Measurements from ENCODE around the gene KDM3B.
"Not testable (repeated sequence)": the region's sequence is repeated elsewhere in the genome, so short reads cannot be mapped to it uniquely, and the experiment has no call there.

Gene KDM3B

DNA sequence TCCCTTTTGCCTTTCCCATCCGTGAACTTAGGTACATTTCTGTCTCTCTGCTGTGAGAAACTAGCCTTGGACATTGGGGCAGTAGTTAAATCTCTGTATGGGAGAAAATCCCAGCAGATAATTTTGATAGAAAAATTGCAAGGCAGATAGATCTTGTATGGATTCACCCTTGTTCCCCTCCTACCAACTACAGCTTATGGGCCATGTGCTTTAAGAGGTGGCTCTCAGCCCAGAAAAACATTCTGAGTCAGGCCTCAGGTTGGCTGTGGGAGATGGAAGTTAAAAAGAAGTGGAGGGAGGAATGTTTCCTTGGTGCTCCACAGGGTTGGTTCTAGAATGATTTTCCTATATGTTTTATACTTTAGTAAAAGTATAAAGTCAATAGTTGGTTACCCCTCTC is 1.4 kb upstream of the KDM3B start:
- DNase-seq: no peak

DNA sequence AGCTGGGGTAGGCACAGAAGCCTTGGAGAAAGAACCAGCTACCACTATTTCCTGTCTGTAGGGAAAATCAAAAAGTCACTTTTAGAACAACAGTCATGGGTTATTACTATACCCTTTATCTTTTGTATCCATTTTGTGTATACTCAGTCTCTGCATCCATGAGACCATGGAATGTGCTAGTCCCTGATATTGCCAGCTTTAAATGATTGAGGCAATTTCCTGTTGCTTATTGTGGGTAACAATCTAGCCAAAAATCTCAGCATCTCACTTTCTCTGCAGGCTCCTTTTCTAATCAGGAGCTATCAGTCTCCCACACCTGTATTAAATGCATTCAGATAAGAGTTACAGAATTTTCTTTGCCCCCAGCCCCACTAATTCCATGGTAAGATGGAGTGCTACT is 968 bp upstream of the KDM3B start:
- no peak for DNase-seq

DNA sequence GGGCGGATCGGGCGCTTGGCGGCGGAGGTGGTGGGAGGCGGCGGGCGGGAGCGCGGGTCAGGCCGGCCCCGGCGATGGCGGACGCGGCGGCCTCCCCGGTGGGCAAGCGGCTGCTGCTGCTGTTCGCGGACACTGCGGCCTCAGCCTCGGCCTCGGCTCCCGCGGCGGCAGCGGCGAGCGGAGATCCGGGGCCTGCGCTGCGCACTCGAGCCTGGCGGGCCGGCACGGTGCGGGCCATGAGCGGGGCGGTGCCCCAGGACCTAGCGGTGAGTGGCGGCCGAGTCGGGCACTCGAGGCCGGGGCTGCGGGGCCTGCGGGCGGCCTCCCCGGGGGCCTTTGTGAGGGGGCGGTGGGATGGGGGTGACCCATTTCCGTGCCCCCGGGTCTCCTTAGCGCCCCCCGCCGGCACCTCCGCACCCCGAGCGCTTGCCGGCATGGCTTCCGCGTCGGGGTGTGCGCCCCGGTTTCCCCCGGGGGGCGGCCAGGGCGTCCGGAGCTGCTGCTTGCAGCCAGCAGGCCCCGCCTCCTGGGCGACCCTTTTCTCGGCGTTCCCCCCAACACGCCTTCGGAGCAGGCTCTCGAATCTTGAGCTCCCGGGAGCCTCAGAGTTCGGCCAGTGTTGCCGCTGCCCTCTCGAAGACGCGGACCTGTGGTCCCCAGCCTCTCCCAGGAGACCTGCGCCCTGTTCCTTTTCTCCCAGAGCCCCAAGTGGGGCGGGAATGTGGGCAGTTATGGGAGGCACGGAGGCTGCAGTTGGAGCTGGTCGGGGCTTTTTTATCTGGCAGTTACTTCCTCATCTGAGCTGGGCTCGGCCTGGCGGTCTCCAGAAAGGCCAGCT is 456 bp downstream of the KDM3B start:
- DNase-seq: no peak

DNA sequence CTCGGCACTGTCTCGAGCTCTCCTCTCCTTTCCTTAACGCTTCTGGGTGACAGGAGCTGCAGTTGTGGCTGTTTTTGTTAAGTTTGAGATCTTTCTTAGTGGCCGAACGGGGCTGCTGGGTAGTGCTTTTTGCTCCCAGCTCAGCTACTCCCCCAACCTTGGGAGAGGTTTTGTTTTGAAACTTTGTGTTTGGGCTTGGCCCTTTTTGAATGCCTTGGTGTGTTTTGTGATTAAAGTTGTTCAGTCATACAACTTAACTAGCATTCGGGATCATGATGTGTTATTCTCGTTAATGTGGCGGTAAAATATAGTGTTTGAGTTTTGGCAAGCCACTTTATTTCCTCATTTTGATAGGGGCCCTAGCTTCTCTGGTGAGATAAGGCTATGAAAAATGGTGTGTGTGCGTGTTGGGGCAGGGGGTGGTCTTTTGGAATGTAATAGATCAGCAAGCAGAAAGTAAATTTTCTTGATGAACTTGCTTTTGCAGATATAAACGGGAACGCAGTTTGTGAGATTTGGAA is 1.1 kb downstream of the KDM3B start:
- DNase-seq: no peak

DNA sequence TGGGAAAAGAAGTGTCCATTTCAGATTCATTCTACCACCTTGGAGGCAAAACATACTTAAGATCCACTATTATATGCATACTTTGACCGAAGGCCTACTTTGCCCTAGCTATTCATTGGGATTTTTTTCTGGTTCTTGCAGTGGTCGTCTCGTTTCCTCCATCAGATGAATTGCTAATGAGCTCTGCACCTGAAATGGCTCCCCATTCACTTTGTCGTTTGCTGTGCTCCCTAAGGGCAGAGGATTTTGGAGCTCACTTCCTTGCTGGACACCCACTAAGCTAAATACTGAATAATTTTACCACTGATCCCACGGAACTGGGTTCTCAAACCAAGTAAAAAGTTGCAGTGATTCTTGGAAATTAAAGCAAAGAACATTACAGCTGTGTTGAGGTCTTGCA is 1.9 kb downstream of the KDM3B start:
- no peak for DNase-seq

DNA sequence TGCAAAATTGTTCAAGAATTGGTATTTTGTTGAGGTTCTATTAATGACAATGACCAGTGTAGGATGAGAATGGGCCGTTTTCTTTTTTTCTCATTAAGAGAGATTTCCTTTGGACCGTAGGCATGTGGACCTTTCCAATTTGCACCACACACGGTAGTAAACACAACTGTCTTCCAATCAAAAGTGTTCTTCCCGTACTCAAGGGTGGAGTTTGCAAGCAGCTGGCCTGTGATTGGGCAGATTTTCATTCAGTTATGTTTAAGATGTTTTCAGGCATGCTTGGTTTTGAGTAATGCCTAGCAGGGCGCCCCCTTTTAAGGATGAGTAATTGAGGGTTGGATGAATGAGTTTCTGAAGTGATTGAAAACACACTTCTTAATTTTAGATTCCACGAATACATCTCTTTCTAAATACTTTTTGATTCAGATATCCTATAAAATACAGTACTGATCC is 2.5 kb downstream of the KDM3B start:
- DNase-seq: no peak

DNA sequence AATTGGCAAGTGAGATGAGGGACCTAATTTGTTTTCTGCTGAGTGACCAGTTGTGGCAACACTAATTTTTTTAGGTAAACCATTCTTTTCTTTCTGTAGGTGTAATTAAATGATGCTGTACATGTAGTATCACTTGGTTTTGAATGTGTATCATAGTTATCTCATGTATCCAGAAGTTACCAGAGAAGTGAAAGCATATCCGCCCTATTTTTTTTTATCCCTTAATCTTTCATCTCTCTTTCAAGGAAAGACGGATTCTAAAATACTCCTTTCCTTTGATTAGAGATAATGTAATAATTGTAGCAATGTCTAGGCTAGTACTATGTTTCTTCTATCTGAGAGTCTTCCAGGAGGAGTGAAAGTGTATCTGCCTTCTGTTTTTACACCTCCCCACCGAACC is 7.1 kb downstream of the KDM3B start:
- DNase-seq: no peak

DNA sequence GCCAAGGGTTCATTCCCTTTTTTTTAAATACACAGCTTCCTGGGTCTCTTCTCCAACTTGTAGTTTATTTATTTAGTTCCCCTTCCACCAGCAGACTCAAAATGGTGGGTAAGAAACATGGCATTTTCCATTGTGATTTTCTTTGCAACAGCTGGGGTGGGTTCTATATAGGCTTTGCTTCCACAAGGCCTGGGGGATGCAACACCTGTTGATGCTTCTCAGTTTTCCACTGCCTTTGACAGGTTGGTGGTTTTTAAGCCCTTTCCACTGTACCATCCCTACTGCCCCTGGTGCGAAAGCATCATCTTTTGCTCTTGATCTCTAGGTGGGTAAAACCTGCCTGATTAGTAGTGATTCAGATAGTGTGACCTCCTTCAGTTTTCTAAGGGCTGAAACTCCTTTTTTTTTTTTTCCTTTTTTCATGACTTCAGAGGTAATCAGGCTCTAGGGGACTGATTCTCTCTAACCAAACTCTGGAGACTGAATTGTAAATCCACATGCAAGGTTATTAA is 8.5 kb downstream of the KDM3B start:
- DNase-seq: no peak

DNA sequence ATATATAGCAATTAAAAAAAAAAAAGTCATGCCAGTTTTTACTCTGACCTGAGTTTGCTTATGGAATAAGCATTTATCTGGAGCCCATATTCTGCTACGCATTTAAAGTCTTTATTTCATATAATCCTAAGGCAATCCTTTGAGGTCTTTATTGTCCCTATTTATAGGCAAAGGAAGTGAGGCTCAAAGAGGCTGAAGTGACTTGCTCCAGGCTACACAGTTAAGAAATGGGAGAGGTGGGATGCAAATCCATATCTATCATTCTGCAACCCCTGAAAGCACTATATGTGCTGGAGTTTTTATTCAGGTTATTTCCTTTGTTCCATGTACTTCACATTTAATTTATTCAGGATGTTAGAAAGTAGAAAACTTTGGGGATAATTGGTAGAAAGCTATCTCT is 12.1 kb downstream of the KDM3B start:
- no peak for DNase-seq

DNA sequence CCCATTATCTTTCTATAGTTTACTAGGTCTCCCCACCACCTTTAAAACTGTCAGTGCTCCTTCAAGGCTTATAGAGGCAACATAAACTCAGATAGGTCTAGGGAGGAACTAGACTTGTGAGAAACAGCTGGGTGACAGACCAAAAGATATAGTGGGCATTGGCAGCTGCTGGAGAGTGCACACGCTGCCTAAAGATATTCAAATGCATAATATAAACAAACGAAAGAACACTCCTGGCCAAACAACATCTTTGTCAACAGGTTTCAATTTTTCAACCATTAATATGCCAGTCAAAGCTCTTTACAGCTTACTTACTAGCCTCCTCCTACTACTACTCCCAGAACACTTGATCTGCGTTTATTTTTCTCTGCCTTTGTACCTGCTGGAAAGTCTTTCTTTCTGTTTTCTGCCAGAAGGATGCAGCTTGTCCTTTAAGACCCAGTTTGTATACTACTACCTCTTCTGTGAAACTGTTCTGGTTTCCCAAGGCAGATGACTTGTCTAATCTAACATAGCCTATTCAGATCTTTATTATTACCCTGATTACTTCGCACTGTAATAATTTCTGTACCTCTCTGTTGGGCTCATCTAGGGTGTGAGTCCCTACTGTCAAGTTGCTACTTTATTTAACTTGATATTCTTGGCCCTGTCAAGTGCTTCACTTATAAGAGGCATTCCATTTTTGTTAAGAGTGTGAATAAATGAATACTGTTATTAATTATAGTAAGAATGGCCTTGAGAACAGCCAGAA is 14.3 kb downstream of the KDM3B start:
- DNase-seq: no peak

DNA sequence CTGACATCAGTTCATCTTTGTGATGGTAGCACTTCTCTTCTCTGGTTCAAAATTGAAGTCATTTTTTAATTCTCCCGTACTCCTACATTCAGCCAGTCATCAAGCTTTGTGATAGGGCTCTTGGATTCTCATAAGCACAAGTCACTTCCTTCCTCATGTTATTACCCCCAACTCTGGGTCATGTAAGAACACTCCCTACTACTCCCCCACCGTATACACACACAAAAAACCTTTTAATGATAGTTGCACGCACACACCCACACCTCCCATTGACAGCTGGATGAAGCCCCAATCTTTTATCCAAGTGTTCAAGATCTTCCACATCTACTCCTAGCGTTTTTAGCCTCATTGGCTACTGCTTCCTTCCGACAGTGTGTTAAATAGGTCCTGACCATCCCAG is 16.8 kb downstream of the KDM3B start:
- DNase-seq: no peak

DNA sequence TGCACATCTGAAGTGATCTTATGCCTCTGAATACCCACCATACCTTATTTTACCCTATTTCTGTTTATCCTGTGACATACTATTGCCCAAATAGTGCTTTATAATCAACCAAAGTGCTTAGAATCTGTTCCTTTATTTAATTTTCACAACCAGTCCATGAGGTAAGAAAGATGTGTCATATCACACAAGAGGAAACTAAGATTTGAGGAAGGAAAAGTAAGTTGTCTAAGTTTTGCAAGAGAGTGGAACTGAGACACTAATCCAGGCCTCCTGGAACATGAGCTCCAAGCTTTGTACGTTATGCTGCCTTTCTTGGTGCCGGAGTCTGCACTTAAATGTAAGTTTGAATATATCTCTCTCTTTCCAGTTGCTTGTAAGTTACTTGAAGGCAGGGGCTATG is 17.2 kb downstream of the KDM3B start:
- DNase-seq: no peak

DNA sequence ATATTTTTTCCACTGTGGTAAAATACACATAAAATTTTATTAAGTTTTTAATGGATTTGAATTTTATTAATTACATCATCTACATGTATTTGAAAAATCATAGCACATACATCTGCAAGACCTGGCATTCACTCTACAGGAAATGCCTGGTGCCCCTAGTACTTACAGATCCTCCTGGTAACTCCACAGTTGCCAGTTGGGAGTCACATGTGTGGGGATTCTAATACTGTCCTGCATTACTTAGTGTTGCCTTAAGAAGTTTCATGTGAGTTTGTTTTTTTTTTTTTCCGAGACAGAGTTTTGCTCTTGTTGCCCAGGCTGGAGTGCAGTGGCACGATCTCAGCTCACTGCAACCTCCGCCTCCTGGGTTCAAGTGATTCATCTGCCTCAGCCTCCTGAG is 18.1 kb downstream of the KDM3B start:
- no peak for DNase-seq

DNA sequence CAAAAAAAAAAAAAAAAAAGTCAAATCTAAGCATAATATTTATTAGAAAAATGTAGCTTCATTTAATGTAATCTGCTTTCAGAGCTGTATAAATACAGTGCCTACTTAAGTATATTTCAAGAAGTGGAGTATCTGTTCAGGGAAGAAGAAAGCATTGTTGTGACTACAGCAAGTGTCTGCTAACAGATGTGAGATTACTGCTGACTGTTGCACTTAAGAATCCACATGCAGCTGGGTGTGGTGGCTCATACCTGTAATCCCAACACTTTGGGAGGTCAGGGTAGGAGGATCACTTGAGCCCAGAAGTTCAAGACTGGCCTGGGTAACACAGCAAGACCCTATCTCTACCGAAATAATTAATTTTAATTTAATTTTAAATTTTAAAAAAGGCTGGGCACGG is 19.0 kb downstream of the KDM3B start:
- no peak for DNase-seq

DNA sequence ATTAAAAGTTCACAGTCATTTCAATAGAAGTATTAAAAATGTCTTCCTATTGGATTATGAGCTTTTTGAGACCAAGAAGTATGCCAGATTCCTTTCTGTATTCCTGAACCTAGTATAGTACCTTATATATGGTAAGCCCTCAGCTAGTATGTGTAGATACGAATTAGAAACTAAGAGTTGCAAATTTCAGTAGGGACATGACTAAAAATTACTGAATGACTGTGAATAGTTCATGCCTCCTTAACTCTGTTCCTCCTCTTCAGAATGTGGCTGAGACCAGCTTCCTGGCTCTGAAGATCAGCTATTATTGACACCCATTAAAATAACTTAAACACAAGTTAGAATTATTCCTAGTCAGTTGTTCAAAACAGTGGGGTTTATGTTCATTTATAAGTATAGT is 19.7 kb downstream of the KDM3B start:
- no peak for DNase-seq

DNA sequence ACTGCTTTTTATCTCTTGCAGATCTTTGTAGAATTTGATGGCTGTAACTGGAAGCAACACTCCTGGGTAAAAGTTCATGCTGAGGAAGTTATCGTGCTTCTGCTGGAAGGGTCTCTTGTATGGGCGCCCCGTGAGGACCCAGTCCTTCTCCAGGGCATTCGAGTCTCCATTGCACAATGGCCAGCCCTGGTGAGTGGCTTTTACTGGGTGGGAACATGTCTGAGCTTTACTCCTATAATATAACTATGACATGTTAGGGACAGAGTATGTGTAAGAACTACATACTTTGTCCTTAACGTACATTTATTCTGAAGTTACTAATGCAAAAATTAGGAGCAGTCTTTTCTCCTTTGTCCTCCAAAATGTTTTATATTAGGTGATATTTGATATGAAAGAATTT is 20.2 kb downstream of the KDM3B start:
- no peak for DNase-seq

DNA sequence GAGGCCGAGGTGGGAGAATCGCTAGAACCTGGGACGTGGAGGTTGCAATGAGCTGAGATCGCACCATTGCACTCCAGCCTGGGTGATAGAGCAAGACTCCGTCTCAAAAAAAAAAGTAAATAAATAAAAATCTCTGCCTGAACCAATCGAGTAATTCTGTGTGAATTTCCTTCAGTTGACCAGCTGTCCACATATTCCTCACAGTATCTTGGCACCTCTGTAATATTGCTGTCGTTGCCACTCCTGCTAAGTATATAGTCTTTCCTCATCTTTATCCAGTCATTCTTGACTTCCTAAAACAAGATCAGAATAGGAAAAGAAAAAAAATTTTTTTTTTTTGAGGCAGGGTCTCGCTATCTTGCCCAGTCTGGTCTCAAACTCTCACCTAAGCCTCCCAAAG is 29.9 kb downstream of the KDM3B start:
- no peak for DNase-seq

DNA sequence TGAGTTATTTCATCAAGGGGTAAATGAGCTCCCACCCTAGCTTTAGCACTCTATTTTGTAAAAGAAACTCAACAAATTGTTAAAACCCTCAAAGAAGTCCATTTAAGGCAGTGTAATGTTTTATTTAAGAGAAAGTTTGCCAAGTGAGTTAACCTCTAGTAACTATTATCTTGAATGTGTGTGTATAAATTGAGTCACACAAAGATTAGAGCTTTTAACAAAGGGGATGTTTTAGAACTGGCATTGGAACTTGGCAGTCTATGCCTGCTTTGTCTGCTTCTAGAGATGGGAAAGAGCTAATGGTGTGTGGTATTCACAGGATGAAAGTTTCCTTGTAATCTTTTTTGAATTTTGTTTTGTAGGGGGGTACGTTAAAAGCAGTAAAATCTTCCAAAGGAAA is 33.2 kb downstream of the KDM3B start:
- DNase-seq: no peak

DNA sequence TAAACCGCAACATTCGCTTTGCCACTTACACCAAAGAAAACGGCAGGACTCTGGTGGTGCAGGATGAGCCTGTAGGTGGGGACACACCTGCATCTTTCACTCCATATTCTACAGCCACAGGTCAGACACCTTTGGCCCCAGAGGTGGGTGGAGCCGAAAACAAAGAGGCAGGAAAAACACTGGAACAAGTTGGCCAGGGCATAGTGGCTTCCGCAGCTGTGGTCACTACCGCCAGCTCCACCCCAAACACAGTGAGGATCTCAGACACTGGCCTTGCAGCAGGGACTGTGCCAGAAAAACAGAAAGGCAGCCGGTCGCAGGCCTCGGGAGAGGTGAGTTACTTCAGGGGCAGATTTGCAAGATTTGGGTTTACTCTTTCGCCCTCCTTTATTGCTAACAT is 33.8 kb downstream of the KDM3B start:
- no peak for DNase-seq

DNA sequence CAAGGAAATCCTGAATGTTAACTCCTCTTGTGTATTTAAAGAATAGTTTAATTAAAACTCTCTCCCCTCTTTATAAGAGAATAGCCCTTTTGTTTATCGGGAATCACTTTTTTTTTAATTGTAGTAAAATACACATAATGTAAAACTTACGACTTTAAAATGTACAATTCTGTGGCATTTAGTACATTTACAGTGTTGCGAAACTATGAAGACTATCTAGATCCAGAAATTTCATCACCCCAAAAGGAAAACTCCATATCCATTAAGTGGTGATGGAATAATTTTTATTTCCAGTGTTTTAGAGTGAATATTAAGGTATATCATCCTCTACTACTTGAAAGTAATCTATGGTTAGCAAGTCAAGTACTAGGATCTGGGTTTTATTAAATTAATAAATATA is 36.8 kb downstream of the KDM3B start:
- DNase-seq: no peak

DNA sequence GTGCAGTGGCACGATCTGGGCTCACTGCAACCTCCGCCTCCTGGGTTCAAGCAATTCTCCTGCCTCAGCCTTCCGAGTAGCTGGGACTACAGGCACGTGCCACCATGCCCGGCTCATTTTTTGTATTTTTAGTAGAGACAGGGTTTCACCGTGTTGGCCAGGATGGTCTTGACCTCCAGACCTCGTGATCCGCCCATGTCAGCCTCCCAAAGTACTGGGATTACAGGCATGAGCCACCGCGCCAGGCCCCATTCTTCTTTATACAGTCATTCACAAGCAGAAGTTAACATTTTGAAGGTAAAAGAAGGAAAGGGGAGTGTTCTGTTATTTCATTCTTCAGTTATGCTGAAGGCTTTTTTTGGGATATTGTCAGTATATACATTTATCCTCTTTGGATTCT is 37.4 kb downstream of the KDM3B start:
- not testable (repeated sequence) for DNase-seq

DNA sequence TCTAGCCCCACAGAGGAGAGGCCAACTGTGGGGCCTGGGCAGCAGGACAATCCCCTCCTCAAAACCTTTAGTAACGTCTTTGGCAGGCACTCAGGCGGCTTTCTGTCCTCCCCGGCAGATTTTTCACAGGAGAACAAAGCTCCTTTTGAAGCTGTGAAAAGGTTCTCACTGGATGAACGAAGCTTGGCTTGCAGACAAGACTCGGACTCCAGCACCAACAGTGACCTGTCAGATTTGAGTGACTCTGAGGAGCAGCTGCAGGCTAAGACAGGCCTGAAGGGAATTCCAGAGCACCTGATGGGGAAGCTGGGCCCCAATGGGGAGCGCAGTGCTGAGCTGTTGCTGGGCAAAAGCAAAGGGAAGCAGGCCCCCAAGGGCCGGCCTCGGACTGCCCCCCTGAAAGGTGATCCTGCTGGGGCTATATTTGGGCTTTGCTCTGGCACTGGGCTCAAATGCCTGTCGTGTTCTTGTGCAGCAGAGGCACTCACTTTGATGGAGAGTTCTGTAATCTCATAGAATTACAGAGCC is 39.4 kb downstream of the KDM3B start:
- no peak for DNase-seq

DNA sequence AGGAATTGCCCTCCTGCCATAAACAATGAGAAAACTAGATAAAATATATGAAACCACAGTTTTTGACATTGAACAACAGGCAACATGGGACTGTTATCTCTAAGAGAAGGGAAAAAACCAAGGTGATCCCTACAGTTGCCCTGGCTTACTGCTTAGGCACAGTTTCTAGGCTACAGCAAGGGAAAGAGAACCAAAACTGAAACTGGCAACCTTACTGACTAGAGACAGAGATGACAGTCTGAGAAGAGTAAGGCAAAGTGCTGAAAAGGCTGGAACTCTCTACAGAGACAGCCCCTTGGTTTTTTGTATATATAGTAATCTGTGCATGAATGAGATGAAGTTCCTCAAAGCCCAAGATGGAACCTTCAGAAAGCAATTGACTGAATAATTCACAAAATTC is 50.2 kb downstream of the KDM3B start:
- DNase-seq: no peak

DNA sequence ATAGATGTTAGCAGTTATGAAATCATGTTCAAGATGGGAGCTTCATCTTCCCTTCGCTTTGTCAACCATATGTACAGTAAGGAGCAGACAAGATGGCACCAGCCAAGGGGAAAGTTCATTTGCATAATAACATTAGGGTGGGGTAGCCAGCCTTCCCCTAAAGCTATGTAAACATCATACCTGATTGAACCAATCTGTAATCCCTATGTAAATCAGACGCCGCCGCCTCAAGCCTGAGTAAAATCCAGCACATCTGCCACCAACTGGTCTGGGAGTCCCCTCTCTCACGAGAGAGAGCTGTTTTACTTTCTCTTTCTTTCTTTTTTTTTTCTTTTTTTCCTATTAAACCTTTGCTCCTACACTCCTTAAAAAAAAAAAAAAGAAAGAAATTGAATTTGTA is 55.5 kb downstream of the KDM3B start:
- DNase-seq: no peak

All from NCI-H1694 (cell line).